ENCODE measurements around the gene P4HA1.
"Not testable (repeated sequence)": the region's sequence is repeated elsewhere in the genome, so short reads cannot be mapped to it uniquely, and the experiment has no call there.

P4HA1 gene

DNA sequence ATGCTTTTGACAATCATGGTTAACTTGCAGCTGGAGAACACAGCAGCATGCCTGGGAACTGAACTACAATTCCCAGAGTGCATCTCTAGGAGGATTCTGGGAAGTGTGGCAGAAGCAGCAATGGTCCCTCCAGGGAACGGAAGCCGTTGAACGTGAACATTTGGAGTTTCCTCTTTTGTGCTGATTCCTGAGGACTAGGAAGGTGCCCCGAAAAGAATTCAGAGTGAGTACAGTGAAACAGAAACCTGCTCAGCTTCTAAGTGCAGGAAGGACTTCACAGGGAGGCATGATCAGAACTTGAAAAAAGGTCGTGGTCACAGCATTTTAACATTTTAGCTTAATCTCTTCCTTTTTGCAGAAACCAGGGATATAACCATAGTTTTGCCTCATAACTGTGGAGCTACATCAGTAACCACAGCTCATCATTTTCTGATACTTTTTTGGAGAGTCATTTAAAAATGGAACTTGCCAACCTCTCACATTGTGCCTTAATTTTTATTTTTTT, 13.7 kb upstream of the P4HA1 start, which contains the start of gene NUDT13:
Gene NUDT13 (plus strand): TSS at position 111 of the 505 bp plus-strand sequence. CDS start 3,911 bp downstream, outside the sequence.
- peak; percentile 68 for DNase-seq (ENCODE audit: low spot score)
- Histone ChIP-seq H3K27ac (ENCODE audit: poor library complexity, severe bottlenecking) (peak within 1 kb of the TSS; percentile 90), H3K27me3 (ENCODE audit: insufficient read depth, poor library complexity, severe bottlenecking) (no peaks in the 10 kb centered on the region), H3K9me3 (ENCODE audit: severe bottlenecking) (no peaks in the 10 kb centered on the region), H3K4me3 (ENCODE audit: severe bottlenecking) (peak within 1 kb of the TSS; percentile 33), H3K36me3 (ENCODE audit: low read depth) (no peaks in the 10 kb centered on the region), H3K4me1 (ENCODE audit: insufficient read depth, poor library complexity, severe bottlenecking) (peaks cover 15% of the 10 kb centered on the region)
- TF ChIP-seq, protein P1, sequence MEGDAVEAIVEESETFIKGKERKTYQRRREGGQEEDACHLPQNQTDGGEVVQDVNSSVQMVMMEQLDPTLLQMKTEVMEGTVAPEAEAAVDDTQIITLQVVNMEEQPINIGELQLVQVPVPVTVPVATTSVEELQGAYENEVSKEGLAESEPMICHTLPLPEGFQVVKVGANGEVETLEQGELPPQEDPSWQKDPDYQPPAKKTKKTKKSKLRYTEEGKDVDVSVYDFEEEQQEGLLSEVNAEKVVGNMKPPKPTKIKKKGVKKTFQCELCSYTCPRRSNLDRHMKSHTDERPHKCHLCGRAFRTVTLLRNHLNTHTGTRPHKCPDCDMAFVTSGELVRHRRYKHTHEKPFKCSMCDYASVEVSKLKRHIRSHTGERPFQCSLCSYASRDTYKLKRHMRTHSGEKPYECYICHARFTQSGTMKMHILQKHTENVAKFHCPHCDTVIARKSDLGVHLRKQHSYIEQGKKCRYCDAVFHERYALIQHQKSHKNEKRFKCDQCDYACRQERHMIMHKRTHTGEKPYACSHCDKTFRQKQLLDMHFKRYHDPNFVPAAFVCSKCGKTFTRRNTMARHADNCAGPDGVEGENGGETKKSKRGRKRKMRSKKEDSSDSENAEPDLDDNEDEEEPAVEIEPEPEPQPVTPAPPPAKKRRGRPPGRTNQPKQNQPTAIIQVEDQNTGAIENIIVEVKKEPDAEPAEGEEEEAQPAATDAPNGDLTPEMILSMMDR (IDR thresholded peaks at IDR 0.05; ENCODE audit: poor library complexity, severe bottlenecking), result no peak
- ATAC-seq (ENCODE audit: low read depth), result peak; percentile 93

DNA sequence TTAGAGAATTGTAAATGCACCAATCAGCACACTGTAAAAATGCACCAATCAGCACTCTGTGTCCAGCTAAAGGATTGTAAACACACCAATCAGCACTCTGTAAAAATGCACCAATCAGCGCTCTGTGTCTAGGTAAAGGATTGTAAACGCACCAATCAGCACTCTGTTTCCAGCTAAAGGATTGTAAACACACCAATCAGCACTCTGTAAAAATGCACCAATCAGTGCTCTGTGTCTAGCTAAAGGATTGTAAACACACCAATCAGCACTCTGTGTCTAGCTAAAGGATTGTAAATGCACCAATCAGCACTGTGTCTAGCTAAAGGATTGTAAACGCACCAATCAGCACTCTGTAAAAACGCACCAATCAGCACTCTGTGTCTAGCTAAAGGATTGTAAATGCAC, 12.6 kb upstream of the P4HA1 start:
- not testable (repeated sequence) for H3K27ac ChIP-seq (ENCODE audit: poor library complexity, severe bottlenecking); DNase-seq (ENCODE audit: low spot score); H3K4me3 ChIP-seq (ENCODE audit: severe bottlenecking); ATAC-seq (ENCODE audit: low read depth); H3K9me3 ChIP-seq (ENCODE audit: severe bottlenecking); H3K27me3 ChIP-seq (ENCODE audit: insufficient read depth, poor library complexity, severe bottlenecking); H3K36me3 ChIP-seq (ENCODE audit: low read depth)
- peaks cover 15% of the 10 kb centered on the region for H3K4me1 ChIP-seq (ENCODE audit: insufficient read depth, poor library complexity, severe bottlenecking)

DNA sequence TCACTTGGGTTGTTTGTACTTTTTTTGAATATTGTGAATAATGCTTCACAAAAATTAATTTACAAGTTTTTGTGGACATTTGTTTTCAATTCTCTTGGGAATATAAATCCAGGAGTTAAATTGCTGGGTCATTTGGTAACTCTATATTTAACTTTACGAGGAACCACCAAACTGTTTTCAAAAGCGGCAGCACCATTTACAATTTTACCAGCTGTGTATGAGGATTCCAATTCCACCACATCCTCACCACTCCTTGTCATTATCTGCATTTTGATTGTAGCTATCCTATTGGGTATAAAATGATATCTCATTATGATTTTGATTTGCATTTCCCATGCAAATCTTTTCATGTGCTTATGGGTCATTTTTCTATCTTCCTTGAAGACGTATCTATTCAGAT, 9.6 kb upstream of the P4HA1 start:
- no peaks in the 10 kb centered on the region for H3K36me3 ChIP-seq (ENCODE audit: low read depth)
- no peak for DNase-seq (ENCODE audit: low spot score)
- TF ChIP-seq, protein P1 (IDR thresholded peaks at IDR 0.05; ENCODE audit: poor library complexity, severe bottlenecking), result no peak

DNA sequence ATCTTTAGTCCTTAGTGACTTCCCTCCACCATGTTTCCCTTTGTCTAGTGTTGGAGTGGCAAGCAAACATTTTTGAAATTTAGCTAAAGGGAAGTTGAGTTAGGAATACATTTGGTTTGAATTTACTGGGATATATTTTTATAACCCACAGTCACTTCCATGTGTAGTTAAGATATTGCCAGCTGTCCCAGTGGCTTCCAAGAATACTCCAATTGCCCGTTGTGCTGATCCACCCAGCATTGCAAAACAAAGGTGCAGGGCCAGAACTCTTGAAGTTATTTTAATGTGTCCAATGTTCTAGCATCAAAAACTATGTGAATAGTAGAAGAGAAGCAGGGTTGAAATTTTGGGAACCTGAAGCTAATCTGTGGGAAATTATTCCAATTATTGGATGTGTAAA, 2.5 kb upstream of the P4HA1 start:
- H3K9me3 ChIP-seq (ENCODE audit: severe bottlenecking), result no peaks in the 10 kb centered on the region
- ATAC-seq (ENCODE audit: low read depth) (no peak), DNase-seq (ENCODE audit: low spot score) (no peak)
- no peaks in the 10 kb centered on the region for H3K36me3 ChIP-seq (ENCODE audit: low read depth)
- no peaks in the 10 kb centered on the region for H3K27me3 ChIP-seq (ENCODE audit: insufficient read depth, poor library complexity, severe bottlenecking)
- TF ChIP-seq, protein P1 (IDR thresholded peaks at IDR 0.05; ENCODE audit: poor library complexity, severe bottlenecking), result no peak
- H3K4me3 ChIP-seq (ENCODE audit: severe bottlenecking), result no peak overlapping the region
- peaks cover 2% of the 10 kb centered on the region for H3K4me1 ChIP-seq (ENCODE audit: insufficient read depth, poor library complexity, severe bottlenecking)
- no peak overlapping the region for H3K27ac ChIP-seq (ENCODE audit: poor library complexity, severe bottlenecking)

More for the DNA sequence above, 9.6 kb upstream of the P4HA1 start:
- H3K9me3 ChIP-seq (ENCODE audit: severe bottlenecking), result no peaks in the 10 kb centered on the region
- no peaks in the 10 kb centered on the region for H3K27me3 ChIP-seq (ENCODE audit: insufficient read depth, poor library complexity, severe bottlenecking)
- no peak overlapping the region for H3K4me3 ChIP-seq (ENCODE audit: severe bottlenecking)
- ATAC-seq (ENCODE audit: low read depth), result no peak
- peaks cover 3% of the 10 kb centered on the region for H3K4me1 ChIP-seq (ENCODE audit: insufficient read depth, poor library complexity, severe bottlenecking)
- no peak overlapping the region for H3K27ac ChIP-seq (ENCODE audit: poor library complexity, severe bottlenecking)

DNA sequence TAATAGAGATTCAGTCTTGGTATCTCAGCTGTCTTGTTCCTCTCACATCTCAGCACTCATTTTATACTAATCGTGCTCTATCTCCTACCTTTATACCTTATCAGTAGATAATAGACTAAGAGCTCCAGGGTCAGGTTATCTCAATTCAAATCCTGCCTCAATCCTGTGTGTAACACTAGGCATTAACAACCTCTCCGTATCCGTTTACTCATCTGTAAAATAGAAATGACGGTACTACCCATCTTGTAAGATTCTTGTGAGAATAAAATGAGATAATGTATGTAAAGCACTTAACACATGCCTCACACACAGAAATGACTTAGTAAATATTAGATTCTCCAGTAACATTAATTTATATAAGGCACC, 622 bp upstream of the P4HA1 start:
- no peak for ATAC-seq (ENCODE audit: low read depth)
- H3K36me3 ChIP-seq (ENCODE audit: low read depth), result 0 out of 2 replicates have a peak, but pooled peaks cover 3% of the 10 kb centered on the region
- H3K4me3 ChIP-seq (ENCODE audit: severe bottlenecking), result peak overlapping the region; percentile 78
- H3K27me3 ChIP-seq (ENCODE audit: insufficient read depth, poor library complexity, severe bottlenecking), result no peaks in the 10 kb centered on the region
- peak overlapping the region; percentile 78 for H3K27ac ChIP-seq (ENCODE audit: poor library complexity, severe bottlenecking)
- peaks cover 5% of the 10 kb centered on the region for H3K4me1 ChIP-seq (ENCODE audit: insufficient read depth, poor library complexity, severe bottlenecking)
- no peaks in the 10 kb centered on the region for H3K9me3 ChIP-seq (ENCODE audit: severe bottlenecking)
- TF ChIP-seq, protein P1 (IDR thresholded peaks at IDR 0.05; ENCODE audit: poor library complexity, severe bottlenecking), result no peak
- DNase-seq (ENCODE audit: low spot score), result no peak

All from RWPE2 (cell line).